ENCODE data around the gene GLRA2.

GRCh38 chrX:14591976-14592375 lies 62.6 kb downstream of the GLRA2 start:
- TF ChIP-seq EZH2 (IDR thresholded peaks at IDR 0.05; ENCODE audit: low read length) (no peak), CTCF (optimal IDR thresholded peaks at IDR 0.05 in 1 of 3, IDR thresholded peaks at IDR 0.05 in 1 of 3, conservative IDR thresholded peaks at IDR 0.05 in 1 of 3; ENCODE audit: extremely low read depth in 1 of 3, insufficient read depth in 2 of 3, low read length in 3 of 3) (no peak)

Data from keratinocyte (primary cell).